SK-N-SH (cell line): ENCODE results near the gene OR5C1. TPM values are rescaled to one million over a fixed set of nuclear protein-coding genes. Genes with fewer than 3 reads are reported as not detected.

Experiments used
- CTCF ChIA-PET: fragments of 300-600, 350-600 bp; formaldehyde crosslinking; extraction: SDS; loops from one replicate; lab custom pipeline; 2021; lab: Yijun Ruan, JAX
- POLR2A ChIA-PET: fragments of 350-600 bp; sonication (Branson Sonifier 250); formaldehyde crosslinking; extraction: SDS; loops from one replicate; lab custom pipeline; 2020; ENCODE audit warnings: antibody characterized with exemption, inconsistent platforms; lab: Yijun Ruan, JAX
- DNase-seq: peaks from one replicate; pipeline ENCODE4 v3.0.0; 2012
- H2AFZ ChIP-seq: fragments of 200-600 bp; sonication (generic); 2 replicates; pipeline ENCODE4 v1.8.1; 2016; ENCODE audit warnings: antibody characterized with exemption, mild to moderate bottlenecking, low read depth
- H3F3A ChIP-seq: fragments of 200-600 bp; sonication (generic); replicated peaks from 2 replicates; pipeline ENCODE3; 2016; ENCODE audit warnings: antibody characterized with exemption, mild to moderate bottlenecking; ENCODE audit not compliant: insufficient read depth
- H3K27ac ChIP-seq, 2 experiments: fragments of 200-500 bp in 1 of 2; fragments of 200-600 bp in 1 of 2; sonication (Bioruptor generic) in 1 of 2; sonication (generic), shearing (Covaris generic) in 1 of 2; 2 replicates each; pipeline versions ENCODE4 v1.5.1 to v1.6.1; 2014 to 2016; ENCODE audit warnings: low read depth in 2 of 2, inconsistent platforms in 1 of 2, low read length in 1 of 2, mild to moderate bottlenecking in 1 of 2, mixed read lengths in 1 of 2
- H3K27me3 ChIP-seq: fragments of 200-600 bp; sonication (generic), shearing (Covaris generic); 2 replicates; pipeline ENCODE4 v1.6.1; 2016; ENCODE audit warnings: mixed run types; ENCODE audit not compliant: insufficient read depth
- H3K36me3 ChIP-seq, 2 experiments: fragments of 200-500 bp in 1 of 2; fragments of 200-600 bp in 1 of 2; sonication (Bioruptor generic) in 1 of 2; sonication (generic) in 1 of 2; replicated peaks in 1 of 2; 2 replicates each; pipeline versions ENCODE3 to v1.5.1; 2014 to 2016; ENCODE audit warnings: low read length in 1 of 2, mild to moderate bottlenecking in 1 of 2; ENCODE audit not compliant: insufficient read depth in 2 of 2, control insufficient read depth in 1 of 2
- H3K4me1 ChIP-seq, 2 experiments: fragments of 200-500 bp in 1 of 2; fragments of 200-600 bp in 1 of 2; sonication (Bioruptor generic) in 1 of 2; sonication (generic), shearing (Covaris generic) in 1 of 2; 2 replicates each; pipeline versions ENCODE4 v1.5.1 to v1.6.1; 2014 to 2016; ENCODE audit warnings: low read depth in 1 of 2, low read length in 1 of 2, mixed run types in 1 of 2; ENCODE audit not compliant: insufficient read depth in 2 of 2, control insufficient read depth in 1 of 2
- H3K4me2 ChIP-seq: fragments of 200-600 bp; sonication (generic), shearing (Covaris generic); 2 replicates; pipeline ENCODE4 v1.6.1; 2017; ENCODE audit warnings: mixed run types
- H3K4me3 ChIP-seq, 2 experiments: fragments of 200-500 bp in 1 of 2; fragments of 200-600 bp in 1 of 2; sonication (Bioruptor generic) in 1 of 2; sonication (generic), shearing (Covaris generic) in 1 of 2; 2 replicates each; pipeline versions ENCODE4 v1.5.1 to v1.8.1; 2014 to 2016; ENCODE audit warnings: low read depth in 2 of 2, inconsistent platforms in 1 of 2, low read length in 1 of 2, mild to moderate bottlenecking in 1 of 2, mixed read lengths in 1 of 2, moderate library complexity in 1 of 2
- H3K79me2 ChIP-seq: fragments of 200-600 bp; sonication (generic); 2 replicates; pipeline ENCODE4 v1.8.1; 2017; ENCODE audit warnings: mild to moderate bottlenecking; ENCODE audit not compliant: insufficient read depth
- H3K9ac ChIP-seq: fragments of 200-600 bp; sonication (generic); 2 replicates; pipeline ENCODE4 v1.6.1; 2017; ENCODE audit warnings: mixed run types
- H3K9me2 ChIP-seq: fragments of 200-600 bp; sonication (generic); 2 replicates; pipeline ENCODE4 v1.6.1; 2017; ENCODE audit warnings: mixed run types
- H3K9me3 ChIP-seq: fragments of 200-600 bp; sonication (generic); 2 replicates; pipeline ENCODE4 v1.6.1; 2017; ENCODE audit warnings: mixed run types, mild to moderate bottlenecking, moderate library complexity
- H4K20me1 ChIP-seq: fragments of 200-600 bp; sonication (generic); 2 replicates; pipeline ENCODE4 v1.6.1; 2017; ENCODE audit warnings: mild to moderate bottlenecking, mixed run types; ENCODE audit not compliant: insufficient read depth
- CHD2 ChIP-seq: fragments of 150-350 bp; IDR thresholded peaks from 2 replicates; pipeline ENCODE4 v1.6.1; 2018; ENCODE audit warnings: low read length; ENCODE audit not compliant: partially characterized antibody
- ELF1 ChIP-seq: IDR thresholded peaks from 2 replicates; pipeline ENCODE4 v1.4.0; 2012
- EP300 ChIP-seq, 2 experiments: IDR thresholded peaks; 2 replicates each; pipeline versions ENCODE4 v1.4.0 to v1.6.1; 2012; ENCODE audit warnings: borderline replicate concordance in 1 of 2, low read depth in 1 of 2, low read length in 1 of 2
- EZH2phosphoT487 ChIP-seq: fragments of 200-600 bp; sonication (generic); IDR thresholded peaks from 2 replicates; pipeline ENCODE4 v1.6.1; 2017; ENCODE audit warnings: low read depth, mixed run types, mild to moderate bottlenecking, antibody characterized with exemption, moderate library complexity, borderline replicate concordance
- FOXJ3 ChIP-seq: sonication (generic); formaldehyde crosslinking; IDR thresholded peaks from 2 replicates; pipeline ENCODE4 v1.5.1; 2020; ENCODE audit warnings: mild to moderate bottlenecking, missing genetic modification reagents
- FOXM1 ChIP-seq: IDR thresholded peaks from 2 replicates; pipeline ENCODE4 v1.4.0; 2012; ENCODE audit warnings: low read depth, mild to moderate bottlenecking
- GABPA ChIP-seq: IDR thresholded peaks from 2 replicates; pipeline ENCODE4 v1.4.0; 2012; ENCODE audit warnings: low read depth, mild to moderate bottlenecking
- IRF3 ChIP-seq: fragments of 150-350 bp; IDR thresholded peaks from 2 replicates; pipeline ENCODE4 v1.6.1; 2016; ENCODE audit warnings: mild to moderate bottlenecking, low read depth, low read length
- MXI1 ChIP-seq: IDR thresholded peaks from 2 replicates; pipeline ENCODE4 v1.6.1; 2012; ENCODE audit warnings: mild to moderate bottlenecking, low read depth, low read length, improper control_type of control experiment
- NFIC ChIP-seq: IDR thresholded peaks from 2 replicates; pipeline ENCODE4 v1.4.0; 2012; ENCODE audit warnings: borderline replicate concordance
- NRF1 ChIP-seq: IDR thresholded peaks from 2 replicates; pipeline ENCODE4 v1.6.1; 2012; ENCODE audit warnings: low read depth, mild to moderate bottlenecking, low read length
- POLR2AphosphoS5 ChIP-seq: IDR thresholded peaks from 2 replicates; pipeline ENCODE4 v1.6.1; 2012; ENCODE audit warnings: low read depth, low read length
- RCOR1 ChIP-seq: fragments of 150-350 bp; IDR thresholded peaks from 2 replicates; pipeline ENCODE4 v1.6.1; 2017; ENCODE audit warnings: antibody characterized with exemption, low read length
- RFX5 ChIP-seq: IDR thresholded peaks from 2 replicates; pipeline ENCODE4 v1.6.1; 2012; ENCODE audit warnings: mild to moderate bottlenecking, improper control_type of control experiment, low read length
- SMC3 ChIP-seq: IDR thresholded peaks from 2 replicates; pipeline ENCODE4 v1.6.1; 2012; ENCODE audit warnings: low read depth, low read length, improper control_type of control experiment
- TAF1 ChIP-seq: IDR thresholded peaks from 2 replicates; pipeline ENCODE4 v1.6.1; 2012; ENCODE audit warnings: low read depth, mild to moderate bottlenecking, low read length, moderate library complexity, borderline replicate concordance
- USF2 ChIP-seq: fragments of 150-350 bp; IDR thresholded peaks from 2 replicates; pipeline ENCODE4 v1.6.1; 2017; ENCODE audit warnings: antibody characterized with exemption, low read length, low read depth, borderline replicate concordance
- WGBS: methylation state at CpG from one replicate; pipeline ENCODE4 v1.1.6; 2017; ENCODE audit warnings: low lambda C conversion rate; 5-methylcytosine and 5-hydroxymethylcytosine counted together
- polyA plus RNA-seq, 3 experiments: library from polyadenylated mRNA; depleted of rRNA; stranded (reverse); fragments of >200 nt; gene quantifications; 2 replicates each; pipeline ENCODE4 v1.2.3, GENCODE V29; 2012
- TF ChIP-seq, protein P1 (sequence below): fragments of 200-600 bp; sonication (generic); IDR thresholded peaks from 2 replicates; pipeline ENCODE4 v1.6.1; 2017; ENCODE audit warnings: antibody characterized with exemption, mild to moderate bottlenecking, moderate library complexity
- TF ChIP-seq, protein P2 (sequence below): IDR thresholded peaks from 2 replicates; pipeline ENCODE4 v1.4.0; 2012; ENCODE audit warnings: low read depth, borderline replicate concordance
- TF ChIP-seq, protein P3 (sequence below): IDR thresholded peaks from 2 replicates; pipeline ENCODE4 v1.4.0; 2012; ENCODE audit warnings: low read depth
- TF ChIP-seq, protein P4 (sequence below): IDR thresholded peaks from 2 replicates; pipeline ENCODE4; 2012

Gene OR5C1
- polyA plus RNA-seq, 1 of the 3 experiments (the other 2 are of a cell fraction): not detected

GRCh38 chr9:122785269-122785668, 3.5 kb upstream of the OR5C1 start:
- H3K27me3 ChIP-seq: no peaks in the 10 kb centered on the region; the same call in 1 of the 2 replicates
- CTCF ChIA-PET: interaction anchor here (1.2 kb wide), 1 partner anchor 286 kb away, joined by 3 read pairs; no protein-coding TSS in a partner anchor
- no peak overlapping the region for H2AFZ ChIP-seq
- H3K9me3 ChIP-seq: no peaks in the 10 kb centered on the region
- no peaks in the 10 kb centered on the region for H3K4me1 ChIP-seq
- POLR2A ChIA-PET: no interaction called here
- no peaks in the 10 kb centered on the region for H3K36me3 ChIP-seq
- H3K27ac ChIP-seq: no peak overlapping the region
- H3K4me3 ChIP-seq: no peak overlapping the region
- H3K9ac ChIP-seq: no peak overlapping the region
- H3K9me2 ChIP-seq: no peaks in the 10 kb centered on the region
- no peaks in the 10 kb centered on the region for H3F3A ChIP-seq
- no peaks in the 10 kb centered on the region for H3K79me2 ChIP-seq
- H4K20me1 ChIP-seq: no peaks in the 10 kb centered on the region
- TF ChIP-seq FOXM1 (no peak), RCOR1 (no peak), ELF1 (no peak), FOXJ3 (CRISPR knock-in tag) (no peak), MXI1 (no peak), RFX5 (no peak), EZH2phosphoT487 (no peak), IRF3 (no peak)
- TF ChIP-seq, protein P1, sequence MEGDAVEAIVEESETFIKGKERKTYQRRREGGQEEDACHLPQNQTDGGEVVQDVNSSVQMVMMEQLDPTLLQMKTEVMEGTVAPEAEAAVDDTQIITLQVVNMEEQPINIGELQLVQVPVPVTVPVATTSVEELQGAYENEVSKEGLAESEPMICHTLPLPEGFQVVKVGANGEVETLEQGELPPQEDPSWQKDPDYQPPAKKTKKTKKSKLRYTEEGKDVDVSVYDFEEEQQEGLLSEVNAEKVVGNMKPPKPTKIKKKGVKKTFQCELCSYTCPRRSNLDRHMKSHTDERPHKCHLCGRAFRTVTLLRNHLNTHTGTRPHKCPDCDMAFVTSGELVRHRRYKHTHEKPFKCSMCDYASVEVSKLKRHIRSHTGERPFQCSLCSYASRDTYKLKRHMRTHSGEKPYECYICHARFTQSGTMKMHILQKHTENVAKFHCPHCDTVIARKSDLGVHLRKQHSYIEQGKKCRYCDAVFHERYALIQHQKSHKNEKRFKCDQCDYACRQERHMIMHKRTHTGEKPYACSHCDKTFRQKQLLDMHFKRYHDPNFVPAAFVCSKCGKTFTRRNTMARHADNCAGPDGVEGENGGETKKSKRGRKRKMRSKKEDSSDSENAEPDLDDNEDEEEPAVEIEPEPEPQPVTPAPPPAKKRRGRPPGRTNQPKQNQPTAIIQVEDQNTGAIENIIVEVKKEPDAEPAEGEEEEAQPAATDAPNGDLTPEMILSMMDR: no peak
- TF ChIP-seq, protein P2, sequence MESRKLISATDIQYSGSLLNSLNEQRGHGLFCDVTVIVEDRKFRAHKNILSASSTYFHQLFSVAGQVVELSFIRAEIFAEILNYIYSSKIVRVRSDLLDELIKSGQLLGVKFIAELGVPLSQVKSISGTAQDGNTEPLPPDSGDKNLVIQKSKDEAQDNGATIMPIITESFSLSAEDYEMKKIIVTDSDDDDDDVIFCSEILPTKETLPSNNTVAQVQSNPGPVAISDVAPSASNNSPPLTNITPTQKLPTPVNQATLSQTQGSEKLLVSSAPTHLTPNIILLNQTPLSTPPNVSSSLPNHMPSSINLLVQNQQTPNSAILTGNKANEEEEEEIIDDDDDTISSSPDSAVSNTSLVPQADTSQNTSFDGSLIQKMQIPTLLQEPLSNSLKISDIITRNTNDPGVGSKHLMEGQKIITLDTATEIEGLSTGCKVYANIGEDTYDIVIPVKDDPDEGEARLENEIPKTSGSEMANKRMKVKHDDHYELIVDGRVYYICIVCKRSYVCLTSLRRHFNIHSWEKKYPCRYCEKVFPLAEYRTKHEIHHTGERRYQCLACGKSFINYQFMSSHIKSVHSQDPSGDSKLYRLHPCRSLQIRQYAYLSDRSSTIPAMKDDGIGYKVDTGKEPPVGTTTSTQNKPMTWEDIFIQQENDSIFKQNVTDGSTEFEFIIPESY: no peak
- TF ChIP-seq, protein P3, sequence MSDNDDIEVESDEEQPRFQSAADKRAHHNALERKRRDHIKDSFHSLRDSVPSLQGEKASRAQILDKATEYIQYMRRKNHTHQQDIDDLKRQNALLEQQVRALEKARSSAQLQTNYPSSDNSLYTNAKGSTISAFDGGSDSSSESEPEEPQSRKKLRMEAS: no peak
- no peak for DNase-seq
- H3K4me2 ChIP-seq: no peak overlapping the region

DNA sequence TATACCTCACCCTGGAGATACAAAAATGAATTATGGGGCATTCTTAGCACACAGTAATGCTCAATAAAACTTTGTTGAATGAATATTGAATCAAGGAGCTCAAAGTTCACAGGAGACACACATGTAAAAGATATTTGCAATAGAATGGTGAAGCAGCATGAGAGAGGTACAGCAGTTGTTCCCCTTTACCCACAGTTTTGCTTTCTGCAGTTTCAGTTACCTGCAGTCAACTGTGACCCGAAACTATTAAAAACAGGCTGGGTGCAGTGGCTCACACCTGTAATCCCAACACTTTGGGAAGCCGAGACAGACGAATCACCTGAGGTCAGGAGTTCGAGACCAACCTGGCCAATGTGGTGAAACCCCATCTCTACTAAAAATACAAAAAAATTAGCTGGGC, 2.4 kb upstream of the OR5C1 start:
- Histone ChIP-seq H3K9me3 (no peaks in the 10 kb centered on the region), H3K27ac (no peak overlapping the region), H3K36me3 (no peaks in the 10 kb centered on the region), H3K9ac (no peak overlapping the region), H3K9me2 (no peaks in the 10 kb centered on the region), H3K27me3 (no peaks in the 10 kb centered on the region; the same call in 1 of the 2 replicates), H4K20me1 (no peaks in the 10 kb centered on the region), H3K4me1 (no peaks in the 10 kb centered on the region), H2AFZ (no peak overlapping the region), H3F3A (no peaks in the 10 kb centered on the region), H3K4me2 (no peak overlapping the region), H3K79me2 (no peaks in the 10 kb centered on the region), H3K4me3 (no peak overlapping the region)
- no peak for DNase-seq
- 42% methylated on average over 4 of the region's 4 CpGs for WGBS
- POLR2A ChIA-PET: no interaction called here
- CTCF ChIA-PET: interaction anchor here (1.0 to 1.2 kb wide), 2 partner anchors 287 to 321 kb away, joined by 3 read pairs; no protein-coding TSS in a partner anchor
- TF ChIP-seq CHD2 (no peak), FOXJ3 (CRISPR knock-in tag) (no peak), TAF1 (no peak), USF2 (no peak), NFIC (no peak), EP300 (IDR thresholded peaks at IDR 0.05; ENCODE audit: borderline replicate concordance in 1 of 2, low read depth in 1 of 2, low read length in 1 of 2) (no peak), GABPA (no peak), NRF1 (no peak), MXI1 (no peak), POLR2AphosphoS5 (no peak), SMC3 (no peak)
- TF ChIP-seq, protein P4, sequence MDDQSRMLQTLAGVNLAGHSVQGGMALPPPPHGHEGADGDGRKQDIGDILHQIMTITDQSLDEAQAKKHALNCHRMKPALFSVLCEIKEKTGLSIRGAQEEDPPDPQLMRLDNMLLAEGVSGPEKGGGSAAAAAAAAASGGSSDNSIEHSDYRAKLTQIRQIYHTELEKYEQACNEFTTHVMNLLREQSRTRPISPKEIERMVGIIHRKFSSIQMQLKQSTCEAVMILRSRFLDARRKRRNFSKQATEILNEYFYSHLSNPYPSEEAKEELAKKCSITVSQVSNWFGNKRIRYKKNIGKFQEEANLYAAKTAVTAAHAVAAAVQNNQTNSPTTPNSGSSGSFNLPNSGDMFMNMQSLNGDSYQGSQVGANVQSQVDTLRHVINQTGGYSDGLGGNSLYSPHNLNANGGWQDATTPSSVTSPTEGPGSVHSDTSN: no peak
